Neural progenitor cell (in vitro differentiated cells): ENCODE data around the gene NKPD1. TPM values are rescaled to one million over a fixed set of nuclear protein-coding genes. Genes with fewer than 3 reads are reported as not detected.
A peak's percentile ranks its signal among the peaks of the same experiment; 100 is the strongest.

ENCODE experiments used
- DNase-seq: peaks from one replicate; pipeline ENCODE4 v3.0.0-alpha.2; 2016; ENCODE audit warnings: low spot score
- H2AFZ ChIP-seq: fragments of 200-600 bp; sonication (generic); replicated peaks from 2 replicates; pipeline ENCODE4 v1.6.1; 2016; ENCODE audit warnings: antibody characterized with exemption
- H3F3A ChIP-seq: fragments of 200-600 bp; sonication (generic); 2 replicates; pipeline ENCODE4 v1.6.1; 2016; ENCODE audit warnings: antibody characterized with exemption, low read depth
- H3K27ac ChIP-seq: fragments of 200-600 bp; sonication (generic); 2 replicates; pipeline ENCODE4 v1.5.1; 2016; ENCODE audit warnings: mild to moderate bottlenecking
- H3K27me3 ChIP-seq: fragments of 200-600 bp; sonication (generic); 2 replicates; pipeline ENCODE4 v1.6.1; 2016; ENCODE audit warnings: mild to moderate bottlenecking, moderate library complexity
- H3K36me3 ChIP-seq: fragments of 200-600 bp; sonication (generic); 2 replicates; pipeline ENCODE4 v1.5.1; 2016
- H3K4me1 ChIP-seq: fragments of 200-600 bp; sonication (generic); 2 replicates; pipeline ENCODE4 v1.6.1; 2016; ENCODE audit warnings: mixed run types
- H3K4me2 ChIP-seq: fragments of 200-600 bp; sonication (generic); 2 replicates; pipeline ENCODE4 v1.6.1; 2016
- H3K4me3 ChIP-seq: fragments of 200-600 bp; sonication (generic); 2 replicates; pipeline ENCODE4 v1.5.1; 2016
- H3K79me2 ChIP-seq: fragments of 200-600 bp; sonication (generic); 2 replicates; pipeline ENCODE4 v1.6.1; 2016; ENCODE audit warnings: low read depth
- H3K9ac ChIP-seq: fragments of 200-600 bp; sonication (generic); 2 replicates; pipeline ENCODE4 v1.6.1; 2016
- H3K9me3 ChIP-seq: fragments of 200-600 bp; sonication (generic); 2 replicates; pipeline ENCODE4 v1.5.1; 2016; ENCODE audit warnings: low read depth
- H4K20me1 ChIP-seq: fragments of 200-600 bp; sonication (generic); 2 replicates; pipeline ENCODE4 v1.6.1; 2016; ENCODE audit warnings: low read depth
- H3K27ac Mint-ChIP-seq: 3 replicates; pipeline ENCODE4 v1.8.0; 2021; ENCODE audit warnings: mixed read lengths
- H3K27me3 Mint-ChIP-seq: 2 replicates; pipeline ENCODE4 v1.8.0; 2022; ENCODE audit warnings: low read depth, mild to moderate bottlenecking, inconsistent platforms, moderate library complexity, mixed read lengths; ENCODE audit not compliant: insufficient read depth
- H3K36me3 Mint-ChIP-seq: 3 replicates; pipeline ENCODE4 v1.8.0; 2021; ENCODE audit warnings: mixed read lengths
- H3K4me1 Mint-ChIP-seq: 3 replicates; pipeline ENCODE4 v1.8.0; 2021; ENCODE audit warnings: mixed read lengths
- H3K4me3 Mint-ChIP-seq: 3 replicates; pipeline ENCODE4 v1.8.0; 2021; ENCODE audit warnings: mild to moderate bottlenecking, moderate library complexity, mixed read lengths
- H3K9me3 Mint-ChIP-seq: 3 replicates; pipeline ENCODE4 v1.8.0; 2020; ENCODE audit warnings: mixed read lengths
- EZH2 ChIP-seq: fragments of 200-600 bp; sonication (generic); IDR thresholded peaks from 2 replicates; pipeline ENCODE4 v1.6.1; 2017; ENCODE audit warnings: antibody characterized with exemption, mild to moderate bottlenecking, moderate library complexity
- EZH2phosphoT487 ChIP-seq: fragments of 200-600 bp; sonication (generic); IDR thresholded peaks from 2 replicates; pipeline ENCODE4 v1.6.1; 2017; ENCODE audit warnings: antibody characterized with exemption
- total RNA-seq: library from RNA; depleted of rRNA; stranded (reverse); fragments of >200 nt; gene quantifications from 2 replicates; pipeline ENCODE4 v1.2.3, GENCODE V29; 2015; ENCODE audit warnings: low replicate concordance
- TF ChIP-seq, protein P1 (sequence below): fragments of 200-600 bp; sonication (generic); IDR thresholded peaks from 2 replicates; pipeline ENCODE4 v1.5.1; 2017; ENCODE audit warnings: antibody characterized with exemption, mild to moderate bottlenecking

Gene NKPD1
- total RNA-seq, 1 donor from 2014 or later = 0.02 TPM

DNA sequence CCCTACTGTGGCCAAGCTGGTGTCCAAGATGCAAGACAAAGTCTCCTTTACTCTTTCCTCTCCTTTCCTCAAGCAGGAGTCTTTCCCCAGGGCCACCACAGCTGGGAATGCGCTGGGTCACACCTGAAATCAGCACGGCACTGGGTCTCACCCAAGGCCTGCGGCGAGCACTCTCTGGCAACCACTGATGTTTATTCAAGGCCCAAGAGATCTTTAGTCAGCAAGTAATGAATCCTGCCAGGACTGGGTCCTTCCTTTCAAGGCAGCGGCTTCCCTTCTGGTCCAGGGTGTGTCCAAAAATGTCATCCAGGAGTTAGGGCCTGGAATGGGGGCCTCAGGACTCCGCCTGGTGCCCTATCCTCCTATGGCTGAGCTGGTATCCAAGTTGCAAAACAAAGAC lies 41.9 kb upstream of the NKPD1 start:
- TF ChIP-seq EZH2 = no peak
- TF ChIP-seq, protein P1, sequence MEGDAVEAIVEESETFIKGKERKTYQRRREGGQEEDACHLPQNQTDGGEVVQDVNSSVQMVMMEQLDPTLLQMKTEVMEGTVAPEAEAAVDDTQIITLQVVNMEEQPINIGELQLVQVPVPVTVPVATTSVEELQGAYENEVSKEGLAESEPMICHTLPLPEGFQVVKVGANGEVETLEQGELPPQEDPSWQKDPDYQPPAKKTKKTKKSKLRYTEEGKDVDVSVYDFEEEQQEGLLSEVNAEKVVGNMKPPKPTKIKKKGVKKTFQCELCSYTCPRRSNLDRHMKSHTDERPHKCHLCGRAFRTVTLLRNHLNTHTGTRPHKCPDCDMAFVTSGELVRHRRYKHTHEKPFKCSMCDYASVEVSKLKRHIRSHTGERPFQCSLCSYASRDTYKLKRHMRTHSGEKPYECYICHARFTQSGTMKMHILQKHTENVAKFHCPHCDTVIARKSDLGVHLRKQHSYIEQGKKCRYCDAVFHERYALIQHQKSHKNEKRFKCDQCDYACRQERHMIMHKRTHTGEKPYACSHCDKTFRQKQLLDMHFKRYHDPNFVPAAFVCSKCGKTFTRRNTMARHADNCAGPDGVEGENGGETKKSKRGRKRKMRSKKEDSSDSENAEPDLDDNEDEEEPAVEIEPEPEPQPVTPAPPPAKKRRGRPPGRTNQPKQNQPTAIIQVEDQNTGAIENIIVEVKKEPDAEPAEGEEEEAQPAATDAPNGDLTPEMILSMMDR = no peak
- no peak for TF ChIP-seq EZH2phosphoT487
- Mint-ChIP-seq H3K4me1 (no peaks in the 10 kb centered on the region), H3K27me3 (peaks cover 8% of the 10 kb centered on the region), H3K36me3 (no peaks in the 10 kb centered on the region), H3K9me3 (no peaks in the 10 kb centered on the region), H3K27ac (no peak overlapping the region), H3K4me3 (no peak overlapping the region)
- H3K4me1 ChIP-seq = no peaks in the 10 kb centered on the region
- H3K4me2 ChIP-seq = no peak overlapping the region
- no peaks in the 10 kb centered on the region for H3F3A ChIP-seq
- no peaks in the 10 kb centered on the region for H4K20me1 ChIP-seq
- H3K36me3 ChIP-seq = no peaks in the 10 kb centered on the region
- no peak overlapping the region for H3K27ac ChIP-seq
- H3K9me3 ChIP-seq = no peaks in the 10 kb centered on the region
- no peak for DNase-seq
- no peak overlapping the region for H3K9ac ChIP-seq
- H3K27me3 ChIP-seq = peaks cover 12% of the 10 kb centered on the region
- H3K79me2 ChIP-seq = no peaks in the 10 kb centered on the region
- no peak overlapping the region for H2AFZ ChIP-seq
- H3K4me3 ChIP-seq = no peak overlapping the region

DNA sequence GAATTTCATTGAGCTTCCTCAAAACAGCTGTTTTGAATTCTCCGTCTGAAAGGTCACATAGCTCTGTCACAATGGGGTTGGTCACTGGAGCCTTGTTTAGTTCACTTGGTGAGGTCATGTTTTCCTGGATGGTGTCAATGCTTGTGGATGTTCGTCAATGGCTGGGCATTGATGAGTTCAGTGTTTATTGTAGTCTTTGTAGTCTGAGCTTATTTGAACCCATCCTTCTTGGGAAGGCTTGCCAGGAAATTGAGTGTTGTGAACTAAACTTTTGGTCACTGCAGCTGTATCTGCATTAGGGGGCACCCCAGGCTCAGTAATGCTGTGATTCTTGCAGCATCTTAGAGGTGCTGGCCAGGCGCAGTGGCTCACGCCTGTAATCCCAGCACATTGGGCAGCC lies 39.8 kb upstream of the NKPD1 start:
- no peaks in the 10 kb centered on the region for H3K4me1 Mint-ChIP-seq
- H2AFZ ChIP-seq = no peak overlapping the region
- no peaks in the 10 kb centered on the region for H3K9me3 Mint-ChIP-seq
- H3K4me3 ChIP-seq = no peak overlapping the region
- H3K4me3 Mint-ChIP-seq = no peak overlapping the region
- H3K36me3 Mint-ChIP-seq = no peaks in the 10 kb centered on the region
- no peaks in the 10 kb centered on the region for H3K9me3 ChIP-seq
- H3K27me3 Mint-ChIP-seq = peaks cover 9% of the 10 kb centered on the region
- TF ChIP-seq, protein P1 = peak; percentile 63
- TF ChIP-seq EZH2phosphoT487 = no peak
- no peaks in the 10 kb centered on the region for H3F3A ChIP-seq
- peaks cover 12% of the 10 kb centered on the region for H3K27me3 ChIP-seq
- no peak overlapping the region for H3K4me2 ChIP-seq
- DNase-seq = peak; percentile 76
- H3K27ac Mint-ChIP-seq = no peak overlapping the region
- H3K36me3 ChIP-seq = no peaks in the 10 kb centered on the region
- H3K79me2 ChIP-seq = no peaks in the 10 kb centered on the region
- no peak overlapping the region for H3K27ac ChIP-seq
- no peaks in the 10 kb centered on the region for H4K20me1 ChIP-seq
- no peak overlapping the region for H3K9ac ChIP-seq
- H3K4me1 ChIP-seq = no peaks in the 10 kb centered on the region

DNA sequence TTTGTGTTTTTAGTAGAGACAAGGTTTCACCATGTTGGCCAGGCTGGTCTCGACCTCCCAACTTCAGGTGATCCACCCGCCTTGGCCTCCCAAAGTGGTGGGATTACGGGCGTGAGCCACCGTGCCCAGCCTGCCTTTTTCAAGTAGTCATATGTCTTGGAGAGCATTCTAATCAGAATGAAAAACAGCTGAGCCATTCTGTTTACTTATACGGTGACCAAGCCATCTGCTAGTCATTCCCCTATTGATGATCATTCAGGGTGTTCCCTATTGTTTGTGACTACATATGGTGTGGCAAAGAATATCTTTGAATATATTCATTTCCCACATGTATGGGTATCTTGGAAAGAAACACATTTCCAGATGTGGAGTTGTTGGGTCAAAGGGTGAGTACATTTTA lies 35.0 kb upstream of the NKPD1 start:
- no peak overlapping the region for H2AFZ ChIP-seq
- peaks cover 3% of the 10 kb centered on the region for H3F3A ChIP-seq
- H3K4me2 ChIP-seq = no peak overlapping the region
- no peak overlapping the region for H3K9ac ChIP-seq
- H3K4me3 ChIP-seq = no peak overlapping the region
- no peaks in the 10 kb centered on the region for H3K36me3 ChIP-seq
- Mint-ChIP-seq H3K36me3 (no peaks in the 10 kb centered on the region), H3K27ac (no peak overlapping the region), H3K4me1 (peaks cover 3% of the 10 kb centered on the region), H3K4me3 (no peak overlapping the region), H3K27me3 (peaks cover 3% of the 10 kb centered on the region), H3K9me3 (no peaks in the 10 kb centered on the region)
- H3K27ac ChIP-seq = no peak overlapping the region
- peaks cover 12% of the 10 kb centered on the region for H3K27me3 ChIP-seq
- H3K4me1 ChIP-seq = no peaks in the 10 kb centered on the region
- no peaks in the 10 kb centered on the region for H4K20me1 ChIP-seq
- no peaks in the 10 kb centered on the region for H3K79me2 ChIP-seq
- TF ChIP-seq EZH2 (no peak), EZH2phosphoT487 (no peak)
- TF ChIP-seq, protein P1 = no peak
- no peak for DNase-seq
- H3K9me3 ChIP-seq = no peaks in the 10 kb centered on the region
